ENCODE results near the gene HCN2. TPM values are rescaled to one million over a fixed set of nuclear protein-coding genes. Genes with fewer than 3 reads are reported as not detected.
A peak's percentile ranks its signal among the peaks of the same experiment; 100 is the strongest.

Gene HCN2
- total and polyA plus RNA-seq, 2 of the 13 experiments (the other 11 are each of a cell fraction or from before 2014, with no cell fraction given), result 0.01 TPM; not detected in 1

GRCh38 chr19:629961-630714, 40.5 kb downstream of the HCN2 start (continued):
- TF ChIP-seq RBFOX2 (IDR thresholded peaks at IDR 0.05; ENCODE audit: low read depth, low read length), result peak; percentile 55; the same call in 1 of the 2 replicates
- no peak for TF ChIP-seq MZF1 (CRISPR knock-in tag; IDR thresholded peaks at IDR 0.05; ENCODE audit: borderline replicate concordance)
- no peak for TF ChIP-seq DNMT3B (CRISPR knock-in tag; conservative IDR thresholded peaks at IDR 0.05)

- in situ Hi-C loops (cut with HindIII; ENCODE audit: extremely low pct_ligation_motif_present, low pct_unique_long_range_greater_than_20kb) (no loop called here), intact Hi-C loops (cut with micrococcal nuclease; ENCODE audit: unreplicated experiment) (no loop called here)
- peak; percentile 67 for DNase-seq (ENCODE audit: low spot score)
- Histone ChIP-seq H3K27me3 (ENCODE audit: control insufficient read depth in 1 of 2, insufficient read depth in 2 of 2, low read length in 2 of 2) (no peaks in the 10 kb centered on the region; a peak in 1 of 5 replicates), H4K20me1 (ENCODE audit: insufficient read depth, low read length) (peaks cover 7% of the 10 kb centered on the region; the same call in 1 of the 2 replicates), H2AFZ (ENCODE audit: low read length) (no peak overlapping the region), H3K79me2 (ENCODE audit: insufficient read depth, low read length) (peaks cover 30% of the 10 kb centered on the region), H3K4me3 (replicated peaks in 1 of 3; ENCODE audit: insufficient read depth in 1 of 3, low read depth in 2 of 3, low read length in 3 of 3) (peak overlapping the region; percentile 91 to 98 (median 98)), H3K9ac (ENCODE audit: insufficient read depth, low read depth, low read length) (peak overlapping the region; percentile 92), H3K4me2 (ENCODE audit: low read depth, low read length) (peak overlapping the region; percentile 91), H3K9me3 (ENCODE audit: low read length) (no peaks in the 10 kb centered on the region), H3K4me1 (ENCODE audit: insufficient read depth, low read length) (peaks cover 36% of the 10 kb centered on the region), H3K27ac (ENCODE audit: extremely low read length, insufficient read depth, low read length) (peak overlapping the region; percentile 97), H3K36me3 (replicated peaks in 1 of 2; ENCODE audit: control insufficient read depth in 1 of 2, insufficient read depth in 2 of 2, low read length in 2 of 2) (peaks cover 3 to 22% of the 10 kb centered on the region in 2 experiments; a peak in 2 of 5 replicates)
- no TSS peak for BruUV-seq (replicated peaks)
- FAIRE-seq, result peak; percentile 50
- CTCF ChIA-PET (ENCODE audit: low intra/inter-chr PET ratio, low total read pairs), result interaction anchor here (1.0 kb wide), 1 partner anchor 44 kb away, joined by 3 read pairs; no protein-coding TSS in a partner anchor
- WGBS (ENCODE audit: low lambda C conversion rate), result 0% methylated on average over 19 of the region's 35 CpGs
- POLR2A ChIA-PET, result interaction anchor here (0.7 to 2.4 kb wide), 10 partner anchors 28 to 128 kb away, joined by 3 to 21 read pairs (median 4); partner anchors contain the start of genes CDC34 and RNF126
- ATAC-seq, result peak; percentile 85
- TF ChIP-seq DMAP1 (CRISPR knock-in tag; IDR thresholded peaks at IDR 0.05) (peak; percentile 54; the same call in 1 of the 2 replicates), HOXD1 (CRISPR knock-in tag; IDR thresholded peaks at IDR 0.05) (no peak), TFDP2 (CRISPR knock-in tag; IDR thresholded peaks at IDR 0.05) (peak; percentile 5; the same call in 1 of the 2 replicates), ZNF367 (CRISPR knock-in tag; IDR thresholded peaks at IDR 0.05; ENCODE audit: borderline replicate concordance) (no peak; the same call in 1 of the 2 replicates), ZNF224 (CRISPR knock-in tag; IDR thresholded peaks at IDR 0.05) (0 out of 2 replicates have a peak, but pooled peaks have one; percentile 16), ZBTB34 (CRISPR knock-in tag; IDR thresholded peaks at IDR 0.05) (no peak), POLR2A (IDR thresholded peaks at IDR 0.05; ENCODE audit: insufficient read depth in 1 of 2, low read depth in 2 of 2, low read length in 2 of 2) (peak; percentile 65 to 68; a peak in 3 of 4 replicates), KAT7 (CRISPR knock-in tag; IDR thresholded peaks at IDR 0.05; ENCODE audit: borderline replicate concordance) (0 out of 2 replicates have a peak, but pooled peaks have one; percentile 32), USF2 (IDR thresholded peaks at IDR 0.05; ENCODE audit: low read depth, low read length) (no peak), USF2 (CRISPR knock-in tag; IDR thresholded peaks at IDR 0.05; ENCODE audit: borderline replicate concordance) (peak; percentile 9; the same call in 1 of the 2 replicates), ZNF790 (CRISPR knock-in tag; IDR thresholded peaks at IDR 0.05; ENCODE audit: borderline replicate concordance) (no peak), ZBTB7A (CRISPR knock-in tag; IDR thresholded peaks at IDR 0.05) (peak; percentile 55; the same call in 1 of the 2 replicates), IRF1 (CRISPR knock-in tag; IDR thresholded peaks at IDR 0.05; ENCODE audit: low read depth) (no peak), ERF (CRISPR knock-in tag; IDR thresholded peaks at IDR 0.05) (peak; percentile 21; the same call in 1 of the 2 replicates)
Observed at GRCh38 chr19:632579-633067, 42.9 kb downstream of the HCN2 start.

All from HepG2 (cell line).